ENCODE data around the gene DHRS1.

DHRS1 gene

GRCh38 chr14:24297190-24297964, 2.2 kb downstream of the DHRS1 start:
- Histone ChIP-seq H3K27ac (no peak overlapping the region), H3K4me3 (no peak overlapping the region)
- no peak for TF ChIP-seq CTCF (IDR thresholded peaks at IDR 0.05)
- DNase-seq (ENCODE audit: low spot score) = no peak

- Histone ChIP-seq H3K27ac (no peak overlapping the region), H3K4me3 (no peak overlapping the region)
- peak; percentile 56 for TF ChIP-seq CTCF (IDR thresholded peaks at IDR 0.05)
- no peak for DNase-seq (ENCODE audit: low spot score)
Observed at GRCh38 chr14:24296341-24297157, 3.0 kb downstream of the DHRS1 start.

GRCh38 chr14:24293525-24293924, 6.1 kb downstream of the DHRS1 start:
- Histone ChIP-seq H3K27ac (no peak overlapping the region), H3K4me3 (no peak overlapping the region)
- no peak for TF ChIP-seq CTCF (IDR thresholded peaks at IDR 0.05)
- DNase-seq (ENCODE audit: low spot score) = no peak

GRCh38 chr14:24292118-24292807, 7.3 kb downstream of the DHRS1 start:
- H3K27ac ChIP-seq = no peak overlapping the region
- no peak for DNase-seq (ENCODE audit: low spot score)
- no peak for TF ChIP-seq CTCF (IDR thresholded peaks at IDR 0.05)
- no peak overlapping the region for H3K4me3 ChIP-seq

- no peak for TF ChIP-seq CTCF (IDR thresholded peaks at IDR 0.05)
- no peak overlapping the region for H3K4me3 ChIP-seq
- DNase-seq (ENCODE audit: low spot score) = no peak
- no peak overlapping the region for H3K27ac ChIP-seq
Observed at GRCh38 chr14:24291446-24292117, 8.0 kb downstream of the DHRS1 start.

- Histone ChIP-seq H3K27ac (no peak overlapping the region), H3K4me3 (no peak overlapping the region)
- DNase-seq (ENCODE audit: low spot score) = no peak
- no peak for TF ChIP-seq CTCF (IDR thresholded peaks at IDR 0.05)
Observed at GRCh38 chr14:24290746-24291145, 8.8 kb downstream of the DHRS1 start.
